ENCODE measurements around the gene IFNLR1.

The IFNLR1 gene

DNA sequence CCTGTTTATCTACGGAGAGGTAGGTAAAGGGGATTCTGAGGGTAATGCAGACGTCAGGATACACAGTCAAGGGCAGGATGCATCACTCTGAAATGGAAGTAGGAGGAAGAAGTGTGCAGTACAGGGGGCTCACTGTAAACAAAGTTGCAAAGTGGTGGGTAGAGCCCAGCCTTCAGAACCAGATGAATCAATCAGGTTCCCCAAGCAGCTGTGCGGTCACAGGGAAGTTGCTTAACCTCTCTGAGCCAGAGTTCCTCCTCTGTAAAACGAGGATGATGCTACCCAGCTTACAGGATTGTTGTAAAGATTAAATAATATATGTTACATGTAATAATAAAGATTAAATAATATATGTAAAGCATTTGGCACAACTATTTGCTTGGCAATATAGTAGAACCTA, 61.6 kb downstream of the IFNLR1 start:
- Mint-ChIP-seq H3K9me3 (peaks cover 0 to 5% of the 10 kb centered on the region in 2 donors), H3K4me3 (no peak overlapping the region), H3K27me3 (peaks cover 9 to 33% of the 10 kb centered on the region in 2 donors), H3K4me1 (no peaks in the 10 kb centered on the region), H3K27ac (no peak overlapping the region), H3K36me3 (peaks cover 0 to 6% of the 10 kb centered on the region in 2 donors)
- no peak for ATAC-seq (replicated peaks)
- DNase-seq, result no peak

DNA sequence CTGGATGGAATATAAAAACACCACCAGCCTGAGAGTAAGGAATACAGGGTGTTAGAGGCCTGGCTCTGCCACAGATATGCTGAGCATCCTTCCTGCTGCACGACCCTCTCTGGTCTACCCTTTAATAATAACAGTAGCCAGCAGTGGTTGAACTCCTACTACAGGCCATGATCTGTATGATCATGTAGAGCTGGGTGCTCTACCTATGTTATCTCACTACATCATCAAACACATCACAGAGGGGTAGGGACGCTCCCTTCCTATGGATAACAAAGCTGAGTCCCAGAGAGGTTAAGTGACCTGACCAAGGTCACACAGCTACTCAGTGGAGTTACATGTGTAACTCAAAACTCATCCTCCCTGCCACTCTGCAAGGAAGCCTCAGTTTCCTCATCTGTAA, 62.1 kb downstream of the IFNLR1 start:
- Mint-ChIP-seq H3K27ac (no peak overlapping the region), H3K4me3 (no peak overlapping the region), H3K27me3 (peaks cover 9 to 32% of the 10 kb centered on the region in 2 donors), H3K36me3 (peaks cover 0 to 3% of the 10 kb centered on the region in 2 donors), H3K4me1 (no peaks in the 10 kb centered on the region), H3K9me3 (peaks cover 0 to 3% of the 10 kb centered on the region in 2 donors)
- DNase-seq, result no peak
- no peak for ATAC-seq (replicated peaks)

DNA sequence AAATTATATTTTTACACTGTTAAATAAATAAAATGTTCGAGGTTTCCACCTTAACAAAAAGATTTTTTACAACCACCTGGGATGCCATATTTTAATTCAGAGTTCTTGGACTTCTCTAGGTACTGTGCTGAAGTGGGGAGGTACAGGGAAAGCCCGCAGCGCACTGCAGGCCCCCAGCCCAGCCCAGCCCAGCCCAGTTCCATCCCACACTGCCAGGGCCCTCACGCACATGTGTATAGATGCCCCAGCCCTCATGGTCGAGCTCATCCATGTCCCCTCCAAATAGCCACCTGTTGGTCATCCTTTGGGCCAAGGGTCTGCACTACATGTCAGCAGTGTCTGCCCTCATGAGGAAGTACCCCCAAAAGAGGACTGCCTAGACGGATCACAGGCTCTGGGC, 63.5 kb downstream of the IFNLR1 start:
- DNase-seq, result no peak
- Mint-ChIP-seq H3K36me3 (no peaks in the 10 kb centered on the region), H3K4me3 (no peak overlapping the region), H3K4me1 (no peaks in the 10 kb centered on the region), H3K27me3 (peaks cover 4 to 25% of the 10 kb centered on the region in 2 donors), H3K9me3 (no peaks in the 10 kb centered on the region), H3K27ac (no peak overlapping the region)
- no peak for ATAC-seq (replicated peaks)

DNA sequence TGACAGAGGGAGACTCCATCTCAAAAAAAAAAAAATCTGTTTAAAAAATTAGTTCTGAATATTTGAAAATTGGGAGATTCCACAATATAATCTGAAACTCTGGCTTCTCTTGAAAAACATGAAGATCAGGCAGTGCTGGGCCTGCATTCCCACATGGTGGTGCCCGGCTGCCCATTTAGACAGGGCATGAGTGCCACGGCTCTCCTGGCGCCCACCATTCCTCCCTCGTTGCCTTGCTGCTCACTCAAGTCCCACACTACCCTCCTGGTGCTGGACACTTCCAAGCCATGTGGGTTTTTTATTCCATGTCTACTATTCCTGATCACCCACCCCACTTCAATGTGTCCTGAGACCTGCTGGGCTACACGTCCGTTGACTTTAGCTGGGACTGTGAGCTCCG, 64.3 kb downstream of the IFNLR1 start:
- no peak for ATAC-seq (replicated peaks)
- peaks cover 6 to 30% of the 10 kb centered on the region in 2 donors for H3K27me3 Mint-ChIP-seq
- H3K9me3 Mint-ChIP-seq, result no peaks in the 10 kb centered on the region

GRCh38 chr1:24121406-24121805, 65.7 kb downstream of the IFNLR1 start:
- Mint-ChIP-seq H3K27me3 (peaks cover 14 to 41% of the 10 kb centered on the region in 2 donors), H3K36me3 (no peaks in the 10 kb centered on the region), H3K27ac (no peak overlapping the region), H3K9me3 (no peaks in the 10 kb centered on the region), H3K4me1 (no peaks in the 10 kb centered on the region), H3K4me3 (no peak overlapping the region)
- DNase-seq, result no peak
- ATAC-seq (replicated peaks), result no peak

More for the DNA sequence above, 64.3 kb downstream of the IFNLR1 start:
- H3K4me1 Mint-ChIP-seq, result no peaks in the 10 kb centered on the region
- no peak overlapping the region for H3K27ac Mint-ChIP-seq
- DNase-seq, result no peak
- H3K36me3 Mint-ChIP-seq, result no peaks in the 10 kb centered on the region
- H3K4me3 Mint-ChIP-seq, result no peak overlapping the region

GRCh38 chr1:24120965-24121364, 66.1 kb downstream of the IFNLR1 start:
- Mint-ChIP-seq H3K4me3 (no peak overlapping the region), H3K4me1 (no peaks in the 10 kb centered on the region), H3K36me3 (no peaks in the 10 kb centered on the region), H3K27ac (no peak overlapping the region), H3K9me3 (no peaks in the 10 kb centered on the region), H3K27me3 (peaks cover 19 to 45% of the 10 kb centered on the region in 2 donors)
- ATAC-seq (replicated peaks) (no peak), DNase-seq (no peak)

- DNase-seq (no peak), ATAC-seq (replicated peaks) (no peak)
- Mint-ChIP-seq H3K27ac (no peak overlapping the region), H3K9me3 (no peaks in the 10 kb centered on the region), H3K27me3 (peaks cover 19 to 47% of the 10 kb centered on the region in 2 donors), H3K4me3 (no peak overlapping the region), H3K36me3 (no peaks in the 10 kb centered on the region), H3K4me1 (no peaks in the 10 kb centered on the region)
Measured at GRCh38 chr1:24119859-24120756, 67.0 kb downstream of the IFNLR1 start.

GRCh38 chr1:24119489-24119858, 67.6 kb downstream of the IFNLR1 start:
- peaks cover 19 to 46% of the 10 kb centered on the region in 2 donors for H3K27me3 Mint-ChIP-seq
- DNase-seq, result no peak

GRCh38 chr1:24118410-24119242, 68.5 kb downstream of the IFNLR1 start:
- DNase-seq (no peak), ATAC-seq (replicated peaks) (no peak)
- H3K4me1 Mint-ChIP-seq, result no peaks in the 10 kb centered on the region
- H3K9me3 Mint-ChIP-seq, result no peaks in the 10 kb centered on the region
- no peak overlapping the region for H3K4me3 Mint-ChIP-seq
- peaks cover 20 to 47% of the 10 kb centered on the region in 2 donors for H3K27me3 Mint-ChIP-seq
- H3K27ac Mint-ChIP-seq, result no peak overlapping the region
- H3K36me3 Mint-ChIP-seq, result no peaks in the 10 kb centered on the region

More at GRCh38 chr1:24119489-24119858, 67.6 kb downstream of the IFNLR1 start:
- no peak overlapping the region for H3K27ac Mint-ChIP-seq
- H3K4me1 Mint-ChIP-seq, result no peaks in the 10 kb centered on the region
- H3K4me3 Mint-ChIP-seq, result no peak overlapping the region
- no peak for ATAC-seq (replicated peaks)
- H3K9me3 Mint-ChIP-seq, result no peaks in the 10 kb centered on the region
- H3K36me3 Mint-ChIP-seq, result no peaks in the 10 kb centered on the region

- Mint-ChIP-seq H3K27ac (no peak overlapping the region), H3K36me3 (no peaks in the 10 kb centered on the region), H3K4me3 (no peak overlapping the region), H3K9me3 (no peaks in the 10 kb centered on the region), H3K27me3 (peaks cover 27 to 55% of the 10 kb centered on the region in 2 donors), H3K4me1 (peaks cover 0 to under 1% of the 10 kb centered on the region in 2 donors)
- no peak for DNase-seq
- no peak for ATAC-seq (replicated peaks)
Measured at GRCh38 chr1:24117722-24118409, 69.2 kb downstream of the IFNLR1 start.

GRCh38 chr1:24117132-24117531, 70.0 kb downstream of the IFNLR1 start:
- Mint-ChIP-seq H3K27me3 (peaks cover 34 to 62% of the 10 kb centered on the region in 2 donors), H3K4me3 (no peak overlapping the region), H3K9me3 (no peaks in the 10 kb centered on the region), H3K36me3 (no peaks in the 10 kb centered on the region), H3K27ac (no peak overlapping the region), H3K4me1 (peaks cover 7% of the 10 kb centered on the region in 2 donors)
- DNase-seq (no peak), ATAC-seq (replicated peaks) (no peak)

- Mint-ChIP-seq H3K4me1 (peaks cover 7 to 11% of the 10 kb centered on the region in 2 donors), H3K36me3 (no peaks in the 10 kb centered on the region), H3K27ac (no peak overlapping the region), H3K9me3 (no peaks in the 10 kb centered on the region), H3K4me3 (no peak overlapping the region), H3K27me3 (peaks cover 40 to 62% of the 10 kb centered on the region in 2 donors)
- no peak for ATAC-seq (replicated peaks)
- DNase-seq, result no peak
Measured at GRCh38 chr1:24114753-24115152, 72.3 kb downstream of the IFNLR1 start.

- Mint-ChIP-seq H3K4me3 (no peak overlapping the region), H3K27ac (no peak overlapping the region), H3K4me1 (peaks cover 7 to 11% of the 10 kb centered on the region in 2 donors), H3K9me3 (no peaks in the 10 kb centered on the region), H3K27me3 (peaks cover 40 to 62% of the 10 kb centered on the region in 2 donors), H3K36me3 (no peaks in the 10 kb centered on the region)
- DNase-seq (no peak), ATAC-seq (replicated peaks) (no peak)
Measured at GRCh38 chr1:24113641-24114033, 73.5 kb downstream of the IFNLR1 start.

All from stimulated activated naive B cell treated with anti-CD40 and anti-IgM and Interleukin-4, amounts not matched to agents 10 μg/mL and 1 μg/mL and 100 μg/mL, for 72 hours (primary cell).